Measurements from ENCODE around the gene STARD5. TPM values are rescaled to one million over a fixed set of nuclear protein-coding genes. Genes with fewer than 3 reads are reported as not detected.

The STARD5 gene
- total and polyA plus RNA-seq, 2 of the 8 experiments (the other 6 are each of a cell fraction or from before 2014, with no cell fraction given): 5.5 to 10.4 TPM

DNA sequence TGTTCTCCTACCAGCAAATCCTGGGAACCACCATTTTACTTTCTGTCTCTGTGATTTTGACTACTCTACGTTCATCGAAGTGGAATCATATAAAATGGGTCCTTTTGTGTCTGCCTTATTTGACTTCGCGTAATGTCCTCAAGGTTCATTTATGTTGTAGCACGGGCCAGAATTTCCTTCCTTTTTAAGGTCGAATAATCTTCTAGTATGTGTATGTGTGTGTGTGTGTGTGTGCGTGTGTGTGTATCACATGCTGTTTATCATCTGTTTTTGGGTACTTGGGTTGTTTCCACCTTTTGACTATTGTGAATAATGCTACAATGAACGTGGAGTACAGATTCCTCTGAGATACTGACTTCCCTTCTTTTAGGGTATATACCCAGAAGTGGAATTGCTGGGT lies 35.3 kb downstream of the STARD5 start:
- Histone ChIP-seq H3K9ac (replicated peaks in 1 of 4; ENCODE audit: extremely low read depth in 1 of 4, low read depth in 3 of 4, low read length in 3 of 4) (no peak overlapping the region), H3K23me2 (ENCODE audit: low read depth, low read length) (no peaks in the 10 kb centered on the region), H3K27ac (ENCODE audit: low read depth, low read length) (no peak overlapping the region), H3K18ac (ENCODE audit: extremely low read depth, low read length) (no peak overlapping the region), H2AFZ (ENCODE audit: low read length) (no peak overlapping the region), H3K9me3 (ENCODE audit: insufficient read depth in 2 of 2, low read depth in 1 of 2, low read length in 1 of 2) (no peaks in the 10 kb centered on the region), H3K56ac (replicated peaks; ENCODE audit: insufficient read length, low read depth, low read length) (no peak overlapping the region), H3K4me2 (ENCODE audit: insufficient read depth in 1 of 2, low read depth in 2 of 2, low read length in 2 of 2) (no peak overlapping the region), H3K4ac (replicated peaks; ENCODE audit: insufficient read length, low read depth, low read length) (no peak overlapping the region), H3K36me3 (ENCODE audit: control insufficient read depth in 2 of 4, insufficient read depth in 4 of 4, low read length in 3 of 4) (no peaks in the 10 kb centered on the region), H2AK5ac (ENCODE audit: low read depth, low read length) (no peak overlapping the region), H2BK5ac (ENCODE audit: low read depth, low read length) (no peak overlapping the region), H3K79me2 (ENCODE audit: control insufficient read depth in 1 of 2, insufficient read depth in 2 of 2, low read length in 2 of 2) (no peaks in the 10 kb centered on the region), H4K91ac (replicated peaks; ENCODE audit: insufficient read length, low read length) (no peak overlapping the region), H3K4me3 (ENCODE audit: extremely low read depth in 1 of 4, insufficient read depth in 2 of 4, low read depth in 3 of 4, low read length in 4 of 4) (no peak overlapping the region), H2BK15ac (ENCODE audit: low read length) (no peak overlapping the region), H3K27me3 (replicated peaks in 1 of 4; ENCODE audit: control insufficient read depth in 3 of 4, extremely low read depth in 1 of 4, insufficient read depth in 3 of 4, low read length in 3 of 4) (no peaks in the 10 kb centered on the region), H4K5ac (ENCODE audit: insufficient read length, low read depth, low read length) (no peak overlapping the region), H3K79me1 (ENCODE audit: low read depth, low read length) (no peaks in the 10 kb centered on the region), H2BK12ac (ENCODE audit: low read depth, low read length) (no peak overlapping the region), H3K4me1 (replicated peaks in 1 of 4; ENCODE audit: control insufficient read depth in 3 of 4, insufficient read depth in 4 of 4, low read length in 3 of 4) (peaks cover 0 to under 1% (median under 1%) of the 10 kb centered on the region in 4 experiments; a peak in 1 of 7 replicates), H2BK120ac (replicated peaks; ENCODE audit: low read depth, low read length) (no peak overlapping the region), H3K14ac (ENCODE audit: insufficient read length) (no peak overlapping the region), H3K23ac (ENCODE audit: insufficient read length) (no peak overlapping the region), H2BK20ac (ENCODE audit: low read length) (no peak overlapping the region), H4K8ac (ENCODE audit: extremely low read depth, insufficient read depth, low read length) (no peak overlapping the region), H4K20me1 (replicated peaks in 1 of 2; ENCODE audit: control insufficient read depth in 1 of 2, insufficient read depth in 2 of 2, low read length in 2 of 2) (no peaks in the 10 kb centered on the region)
- whole genome bisulfite sequencing, 2 experiments (ENCODE audit: extremely low coverage in 1 of 2, insufficient coverage in 1 of 2, insufficient read length in 1 of 2, insufficient replicate concordance in 2 of 2, low coverage in 1 of 2, low lambda C conversion rate in 2 of 2, missing lambda C conversion rate in 1 of 2): 90% methylated on average over 8 of the region's 8 CpGs; no CpG with 5 or more reads in 1 of the 2 experiments
- ChIA-PET CTCF (ENCODE audit: partially characterized antibody) (interaction anchor here (4.0 kb wide), 1 partner anchor 22 kb away, joined by 17 read pairs; no protein-coding TSS in a partner anchor), POLR2A (ENCODE audit: partially characterized antibody) (no interaction called here)
- no peak for FAIRE-seq
- DNase-seq (ENCODE audit: low read depth in 1 of 2, low spot score in 2 of 2): no peak
- TF ChIP-seq JUN (IDR thresholded peaks at IDR 0.05; ENCODE audit: low read depth, low read length) (no peak), BACH1 (IDR thresholded peaks at IDR 0.05; ENCODE audit: low read length) (no peak), RNF2 (IDR thresholded peaks at IDR 0.05; ENCODE audit: borderline replicate concordance, low read depth, low read length, missing control alignments, poor library complexity, severe bottlenecking) (no peak), CHD1 (IDR thresholded peaks at IDR 0.05; ENCODE audit: low read depth, low read length) (no peak)
- TF ChIP-seq, protein P1, sequence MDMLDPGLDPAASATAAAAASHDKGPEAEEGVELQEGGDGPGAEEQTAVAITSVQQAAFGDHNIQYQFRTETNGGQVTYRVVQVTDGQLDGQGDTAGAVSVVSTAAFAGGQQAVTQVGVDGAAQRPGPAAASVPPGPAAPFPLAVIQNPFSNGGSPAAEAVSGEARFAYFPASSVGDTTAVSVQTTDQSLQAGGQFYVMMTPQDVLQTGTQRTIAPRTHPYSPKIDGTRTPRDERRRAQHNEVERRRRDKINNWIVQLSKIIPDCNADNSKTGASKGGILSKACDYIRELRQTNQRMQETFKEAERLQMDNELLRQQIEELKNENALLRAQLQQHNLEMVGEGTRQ (IDR thresholded peaks at IDR 0.05; ENCODE audit: low read length): no peak

Data from H1 (cell line).